ENCODE measurements around the gene RPL22L1.

RPL22L1 gene

GRCh38 chr3:170869645-170870593 lies at the start of gene RPL22L1:
Gene RPL22L1, minus strand, starts transcription at chr3:170870195. Its CDS starts 28 bp downstream, at chr3:170870167.
- peak within 1 kb of the TSS; percentile 99 for H3K27ac Mint-ChIP-seq
- peaks cover 9% of the 10 kb centered on the region for H3K4me1 Mint-ChIP-seq (ENCODE audit: low read depth)
- intact Hi-C loops (cut with micrococcal nuclease): loop anchor here (2.0 to 10.0 kb wide), 4 partner anchors 37 to 1105 kb away; partner anchors contain the start of genes ACTRT3, EIF5A2, SEC62 and SKIL
- H3K9me3 Mint-ChIP-seq: no peaks in the 10 kb centered on the region
- H3K4me3 Mint-ChIP-seq: peak within 1 kb of the TSS; percentile 96
- peaks cover 40% of the 10 kb centered on the region for H3K36me3 Mint-ChIP-seq (ENCODE audit: low read depth)
- H3K27me3 Mint-ChIP-seq: no peaks in the 10 kb centered on the region

- intact Hi-C loops (cut with micrococcal nuclease): no loop called here
- Mint-ChIP-seq H3K27ac (no peak overlapping the region), H3K27me3 (peaks cover 4% of the 10 kb centered on the region), H3K4me1 (ENCODE audit: low read depth) (no peaks in the 10 kb centered on the region), H3K4me3 (no peak overlapping the region), H3K36me3 (ENCODE audit: low read depth) (no peaks in the 10 kb centered on the region), H3K9me3 (peaks cover 54% of the 10 kb centered on the region)
Observed at GRCh38 chr3:170918715-170919114, 48.7 kb upstream of the RPL22L1 start.

DNA sequence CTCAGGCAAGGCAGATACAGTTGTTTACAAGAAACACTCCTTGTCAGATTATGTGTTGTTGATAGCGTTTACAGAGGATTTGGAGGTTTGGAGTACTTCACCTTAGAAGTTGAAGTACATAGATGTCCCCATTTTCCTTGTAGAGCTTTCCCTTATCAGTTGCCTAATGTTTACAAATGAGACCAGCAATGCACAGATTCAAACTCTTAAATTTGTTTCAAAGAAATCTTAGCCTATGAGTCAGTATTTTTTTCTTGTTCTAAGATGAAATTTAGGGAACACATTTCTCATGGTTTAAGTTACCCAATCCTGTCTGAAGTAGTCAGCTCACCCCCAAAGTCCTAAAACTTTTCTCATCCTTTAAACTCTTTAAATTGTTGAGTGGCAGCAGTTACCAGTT lies 44.7 kb upstream of the RPL22L1 start:
- Mint-ChIP-seq H3K36me3 (ENCODE audit: low read depth) (no peaks in the 10 kb centered on the region), H3K4me1 (ENCODE audit: low read depth) (no peaks in the 10 kb centered on the region), H3K27me3 (peaks cover 12% of the 10 kb centered on the region), H3K9me3 (peaks cover 33% of the 10 kb centered on the region), H3K4me3 (no peak overlapping the region), H3K27ac (no peak overlapping the region)
- intact Hi-C loops (cut with micrococcal nuclease): no loop called here

GRCh38 chr3:170914212-170914611 lies 44.2 kb upstream of the RPL22L1 start:
- no peaks in the 10 kb centered on the region for H3K4me1 Mint-ChIP-seq (ENCODE audit: low read depth)
- intact Hi-C loops (cut with micrococcal nuclease): no loop called here
- H3K27ac Mint-ChIP-seq: no peak overlapping the region
- H3K36me3 Mint-ChIP-seq (ENCODE audit: low read depth): no peaks in the 10 kb centered on the region
- H3K9me3 Mint-ChIP-seq: peaks cover 33% of the 10 kb centered on the region
- H3K4me3 Mint-ChIP-seq: no peak overlapping the region
- H3K27me3 Mint-ChIP-seq: peaks cover 17% of the 10 kb centered on the region

DNA sequence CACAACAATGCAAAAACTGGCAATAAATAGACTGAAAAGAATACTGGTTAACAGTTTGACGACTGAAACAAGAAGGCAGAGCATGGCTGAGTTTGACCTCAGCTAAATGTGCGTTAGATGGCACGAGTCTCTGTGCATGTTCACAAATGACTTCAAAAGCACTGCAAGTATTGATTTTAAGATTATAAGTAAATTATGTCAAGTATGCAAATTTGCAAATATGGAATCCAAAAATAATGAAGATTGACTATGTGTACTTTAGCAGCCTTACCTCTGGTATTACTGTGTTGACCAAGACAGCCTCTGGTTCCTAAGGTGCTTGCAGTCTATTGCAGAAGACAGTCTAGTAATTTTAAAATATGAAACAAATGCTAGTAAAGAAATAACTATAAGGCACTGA lies 41.1 kb upstream of the RPL22L1 start:
- Mint-ChIP-seq H3K36me3 (ENCODE audit: low read depth) (peaks cover 6% of the 10 kb centered on the region), H3K4me1 (ENCODE audit: low read depth) (peaks cover 5% of the 10 kb centered on the region), H3K27me3 (peaks cover 35% of the 10 kb centered on the region), H3K27ac (no peak overlapping the region), H3K9me3 (peaks cover 18% of the 10 kb centered on the region), H3K4me3 (no peak overlapping the region)
- intact Hi-C loops (cut with micrococcal nuclease): no loop called here

DNA sequence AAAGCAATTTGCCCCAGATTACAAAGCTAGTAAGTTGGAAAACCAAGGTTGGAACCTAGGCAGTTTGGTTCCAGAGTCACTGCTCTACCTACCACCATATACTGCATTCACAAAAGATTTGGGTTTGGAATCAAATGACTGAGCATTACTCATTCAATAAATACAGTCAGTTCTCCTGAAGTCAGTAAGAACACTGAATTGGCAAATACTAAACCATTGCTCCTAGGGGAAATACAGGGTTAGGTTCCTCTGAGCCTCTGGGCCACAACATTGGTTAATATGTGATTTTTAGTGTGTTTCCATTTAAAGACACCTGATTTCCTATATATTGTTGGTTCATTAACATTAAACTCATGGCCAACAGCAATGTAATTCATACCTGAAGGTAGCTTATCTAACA lies 40.5 kb upstream of the RPL22L1 start:
- H3K4me1 Mint-ChIP-seq (ENCODE audit: low read depth): peaks cover 5% of the 10 kb centered on the region
- H3K9me3 Mint-ChIP-seq: peaks cover 18% of the 10 kb centered on the region
- intact Hi-C loops (cut with micrococcal nuclease): no loop called here
- H3K36me3 Mint-ChIP-seq (ENCODE audit: low read depth): peaks cover 6% of the 10 kb centered on the region
- H3K27ac Mint-ChIP-seq: no peak overlapping the region
- H3K4me3 Mint-ChIP-seq: no peak overlapping the region
- peaks cover 39% of the 10 kb centered on the region for H3K27me3 Mint-ChIP-seq

DNA sequence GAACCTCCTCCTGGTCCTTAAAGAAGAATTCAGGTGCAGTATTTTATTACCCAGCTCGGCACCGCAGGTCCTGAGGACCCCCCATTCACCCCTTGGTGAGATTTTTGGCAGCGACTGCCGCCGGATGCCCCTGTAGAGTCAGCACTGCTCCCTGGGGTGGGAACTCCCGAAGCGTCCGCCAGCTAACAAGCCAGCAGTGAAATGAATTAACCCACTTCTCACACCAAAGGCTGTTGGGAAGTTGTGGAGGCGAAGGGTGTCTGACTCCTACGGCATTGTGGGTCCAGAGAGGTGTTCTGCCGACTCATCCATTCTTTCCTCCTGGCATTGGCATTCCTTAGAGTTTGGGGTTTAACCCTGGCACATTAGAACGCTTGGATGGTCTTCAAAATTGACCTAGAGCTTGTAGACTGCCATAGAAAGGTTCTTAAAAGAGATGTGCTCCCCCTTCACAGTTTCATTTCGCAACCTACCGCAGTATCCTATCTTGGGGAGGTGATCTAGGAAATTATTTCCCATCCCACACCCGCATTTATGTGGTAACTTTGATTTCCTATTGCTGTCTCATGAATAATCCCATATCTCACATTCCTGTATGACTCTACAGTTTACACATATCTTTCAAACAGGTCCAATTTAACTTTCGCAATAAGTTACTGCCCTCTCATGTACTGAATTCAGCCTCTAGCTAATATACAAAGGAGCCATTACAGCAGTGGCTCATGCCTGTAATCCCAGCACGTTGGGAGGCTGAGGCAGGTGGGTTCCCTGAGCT lies 39.3 kb upstream of the RPL22L1 start:
- intact Hi-C loops (cut with micrococcal nuclease): loop anchor here (5.0 kb wide), 1 partner anchor 42 kb away; no protein-coding TSS in a partner anchor
- no peak overlapping the region for H3K4me3 Mint-ChIP-seq
- H3K27ac Mint-ChIP-seq: no peak overlapping the region

GRCh38 chr3:170908235-170909116 lies 38.5 kb upstream of the RPL22L1 start, which contains the start of gene EIF5A2:
Gene EIF5A2, minus strand, starts transcription at chr3:170908637. Its CDS starts 831 bp downstream, at chr3:170907806.
- H3K27ac Mint-ChIP-seq: peak within 1 kb of the TSS; percentile 85
- peaks cover 36% of the 10 kb centered on the region for H3K27me3 Mint-ChIP-seq
- H3K9me3 Mint-ChIP-seq: peaks cover 18% of the 10 kb centered on the region
- H3K4me3 Mint-ChIP-seq: peak within 1 kb of the TSS; percentile 98
- intact Hi-C loops (cut with micrococcal nuclease): loop anchor here (5.0 kb wide), 1 partner anchor 41 kb away; no protein-coding TSS in a partner anchor
- peaks cover 5% of the 10 kb centered on the region for H3K4me1 Mint-ChIP-seq (ENCODE audit: low read depth)
- H3K36me3 Mint-ChIP-seq (ENCODE audit: low read depth): peaks cover 6% of the 10 kb centered on the region

More for the DNA sequence above, 39.3 kb upstream of the RPL22L1 start:
- peaks cover 18% of the 10 kb centered on the region for H3K9me3 Mint-ChIP-seq
- H3K36me3 Mint-ChIP-seq (ENCODE audit: low read depth): peaks cover 6% of the 10 kb centered on the region
- peaks cover 36% of the 10 kb centered on the region for H3K27me3 Mint-ChIP-seq
- peaks cover 5% of the 10 kb centered on the region for H3K4me1 Mint-ChIP-seq (ENCODE audit: low read depth)

- Mint-ChIP-seq H3K36me3 (ENCODE audit: low read depth) (peaks cover 6% of the 10 kb centered on the region), H3K27ac (peak overlapping the region; percentile 85), H3K4me1 (ENCODE audit: low read depth) (peaks cover 5% of the 10 kb centered on the region), H3K4me3 (peak overlapping the region; percentile 98), H3K9me3 (peaks cover 18% of the 10 kb centered on the region), H3K27me3 (peaks cover 36% of the 10 kb centered on the region)
- intact Hi-C loops (cut with micrococcal nuclease): loop anchor here (5.0 kb wide), 1 partner anchor 40 kb away; no protein-coding TSS in a partner anchor
Observed at GRCh38 chr3:170907637-170908234, 37.7 kb upstream of the RPL22L1 start.

GRCh38 chr3:170905862-170906261 lies 35.9 kb upstream of the RPL22L1 start:
- Mint-ChIP-seq H3K4me1 (ENCODE audit: low read depth) (peaks cover 5% of the 10 kb centered on the region), H3K9me3 (peaks cover 18% of the 10 kb centered on the region), H3K27ac (no peak overlapping the region), H3K4me3 (no peak overlapping the region), H3K36me3 (ENCODE audit: low read depth) (peaks cover 6% of the 10 kb centered on the region), H3K27me3 (peaks cover 32% of the 10 kb centered on the region)
- intact Hi-C loops (cut with micrococcal nuclease): loop anchor here (5.0 kb wide), 1 partner anchor 39 kb away; no protein-coding TSS in a partner anchor

DNA sequence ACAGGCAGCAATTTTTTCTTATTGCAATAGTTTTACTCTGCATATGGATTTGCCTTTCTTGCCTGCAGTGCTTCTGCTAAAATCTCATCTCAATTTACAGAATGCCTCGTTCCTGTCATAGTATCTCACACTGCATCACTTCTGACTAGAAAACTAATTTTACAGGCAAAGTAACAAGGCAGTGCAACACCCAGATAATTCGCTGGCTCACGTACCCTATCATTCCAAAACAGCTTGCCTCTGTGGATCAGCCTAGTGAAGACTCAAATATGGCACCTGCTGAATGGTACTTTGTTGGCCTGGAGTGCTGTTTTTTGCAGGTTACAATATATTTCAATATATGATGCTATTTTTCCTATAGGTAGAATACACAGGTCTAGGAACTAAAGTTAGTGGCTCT lies 33.1 kb upstream of the RPL22L1 start:
- peaks cover 14% of the 10 kb centered on the region for H3K27me3 Mint-ChIP-seq
- peaks cover under 1% of the 10 kb centered on the region for H3K4me1 Mint-ChIP-seq (ENCODE audit: low read depth)
- peaks cover under 1% of the 10 kb centered on the region for H3K36me3 Mint-ChIP-seq (ENCODE audit: low read depth)
- no peak overlapping the region for H3K4me3 Mint-ChIP-seq
- no peaks in the 10 kb centered on the region for H3K9me3 Mint-ChIP-seq
- H3K27ac Mint-ChIP-seq: no peak overlapping the region
- intact Hi-C loops (cut with micrococcal nuclease): no loop called here

DNA sequence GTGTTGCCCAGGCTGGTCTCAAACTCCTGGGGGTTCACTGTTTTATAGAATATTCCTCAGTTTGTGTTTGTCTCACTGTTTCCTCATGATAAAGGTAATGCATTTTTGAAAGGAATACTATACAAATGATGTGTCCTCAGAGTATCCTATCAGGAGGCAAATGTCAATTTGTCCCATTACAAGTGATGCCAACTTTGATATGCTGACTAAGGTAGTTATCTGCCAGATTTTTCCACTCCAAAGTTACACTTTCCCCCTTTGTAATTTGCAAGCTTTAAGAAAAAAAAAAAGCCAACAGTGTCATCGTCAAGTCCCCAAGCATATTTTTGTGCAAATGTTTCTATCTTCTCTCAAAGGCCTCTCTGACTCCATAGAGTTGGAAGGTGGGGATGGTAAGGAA lies 29.5 kb upstream of the RPL22L1 start:
- intact Hi-C loops (cut with micrococcal nuclease): no loop called here
- H3K9me3 Mint-ChIP-seq: no peaks in the 10 kb centered on the region
- H3K4me3 Mint-ChIP-seq: no peak overlapping the region
- no peaks in the 10 kb centered on the region for H3K4me1 Mint-ChIP-seq (ENCODE audit: low read depth)
- no peak overlapping the region for H3K27ac Mint-ChIP-seq
- H3K36me3 Mint-ChIP-seq (ENCODE audit: low read depth): no peaks in the 10 kb centered on the region
- no peaks in the 10 kb centered on the region for H3K27me3 Mint-ChIP-seq

DNA sequence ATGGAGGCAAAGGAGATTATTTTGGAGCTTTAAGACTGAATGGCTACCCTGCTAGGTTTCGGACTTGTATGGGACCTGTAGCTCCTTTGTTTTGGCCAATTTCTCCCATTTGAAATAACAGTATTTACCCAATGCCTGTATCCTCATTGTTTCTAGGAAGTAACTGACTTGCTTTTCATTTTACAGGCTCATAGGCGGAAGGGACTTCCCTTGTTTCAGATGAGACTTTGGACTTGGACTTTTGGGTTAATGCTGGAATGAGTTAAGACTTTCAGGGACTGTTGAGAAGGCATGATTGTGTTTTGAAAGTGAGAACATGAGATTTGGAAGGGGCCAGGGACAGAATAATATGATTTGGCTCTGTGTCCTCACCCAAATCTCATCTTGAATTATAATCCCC lies 28.0 kb upstream of the RPL22L1 start:
- no peak overlapping the region for H3K27ac Mint-ChIP-seq
- H3K27me3 Mint-ChIP-seq: no peaks in the 10 kb centered on the region
- H3K9me3 Mint-ChIP-seq: no peaks in the 10 kb centered on the region
- H3K36me3 Mint-ChIP-seq (ENCODE audit: low read depth): no peaks in the 10 kb centered on the region
- no peaks in the 10 kb centered on the region for H3K4me1 Mint-ChIP-seq (ENCODE audit: low read depth)
- no peak overlapping the region for H3K4me3 Mint-ChIP-seq
- intact Hi-C loops (cut with micrococcal nuclease): no loop called here
